Smooth muscle cell of the pulmonary artery (primary cell): ENCODE data around the gene TBC1D21. TPM values are rescaled to one million over a fixed set of nuclear protein-coding genes. Genes with fewer than 3 reads are reported as not detected.

Experiments
- total RNA-seq: library from RNA; depleted of rRNA; stranded (reverse); fragments of >200 nt; gene quantifications from 2 replicates; pipeline ENCODE4 v1.2.3, GENCODE V29; 2014

Gene TBC1D21, protein sequence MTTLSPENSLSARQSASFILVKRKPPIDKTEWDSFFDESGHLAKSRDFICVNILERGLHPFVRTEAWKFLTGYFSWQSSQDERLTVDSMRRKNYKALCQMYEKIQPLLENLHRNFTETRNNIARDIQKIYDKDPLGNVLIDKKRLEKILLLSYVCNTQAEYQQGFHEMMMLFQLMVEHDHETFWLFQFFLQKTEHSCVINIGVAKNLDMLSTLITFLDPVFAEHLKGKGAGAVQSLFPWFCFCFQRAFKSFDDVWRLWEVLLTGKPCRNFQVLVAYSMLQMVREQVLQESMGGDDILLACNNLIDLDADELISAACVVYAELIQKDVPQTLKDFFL
- not detected in 2 replicates for total RNA-seq

GRCh38 chr15:73873456-73873855 is at the start of gene TBC1D21:
Gene TBC1D21 (plus strand): TSS chr15:73873564. CDS start chr15:73873710, 146 bp downstream.

DNA sequence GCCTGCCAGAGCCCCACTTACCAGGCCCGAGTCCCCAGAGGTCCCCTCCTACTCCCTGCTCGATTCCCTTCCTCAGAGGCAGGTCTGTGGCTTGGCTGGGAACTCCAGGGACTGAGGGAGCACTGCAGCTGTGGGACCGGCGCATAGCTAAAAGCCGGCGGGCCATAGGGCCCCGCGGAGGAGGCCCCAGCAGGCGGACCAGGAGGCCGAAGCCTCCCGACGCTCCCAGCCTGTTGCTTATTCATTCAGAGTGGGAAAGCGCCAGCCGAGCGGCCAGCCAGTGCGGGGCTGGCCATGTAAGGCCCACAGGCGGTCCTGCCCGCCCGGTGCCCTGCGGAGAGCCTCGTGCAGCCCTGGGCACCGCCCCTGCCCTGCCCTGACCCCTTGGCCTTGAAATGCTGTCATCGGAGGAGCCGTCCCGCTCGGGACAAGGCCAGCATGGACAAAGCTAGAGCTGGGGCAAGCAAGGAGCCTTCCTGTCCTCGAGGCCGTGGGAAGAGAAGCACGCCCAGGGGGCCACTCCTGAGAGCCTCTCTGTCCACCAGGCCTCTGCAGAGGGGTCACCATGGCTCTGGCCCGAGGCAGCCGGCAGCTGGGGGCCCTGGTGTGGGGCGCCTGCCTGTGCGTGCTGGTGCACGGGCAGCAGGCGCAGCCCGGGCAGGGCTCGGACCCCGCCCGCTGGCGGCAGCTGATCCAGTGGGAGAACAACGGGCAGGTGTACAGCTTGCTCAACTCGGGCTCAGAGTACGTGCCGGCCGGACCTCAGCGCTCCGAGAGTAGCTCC is 53.0 kb downstream of the TBC1D21 start, which contains the start of gene LOXL1:
Gene LOXL1, plus strand, starts transcription at position 244 of the 784 bp plus-strand sequence. Its CDS starts 322 bp downstream, at position 566.

Other genes with a start within 250 kb of the TBC1D21 start
- gene NPTN, start 240.2 kb upstream of the TBC1D21 start, total RNA-seq: 213 and 315 TPM in 2 replicates
- gene CD276, start 189.2 kb upstream of the TBC1D21 start, total RNA-seq: 198 and 230 TPM in 2 replicates
- 1.3 and 3.3 TPM in 2 replicates for gene INSYN1, start 120.2 kb upstream of the TBC1D21 start, total RNA-seq
- gene LOXL1, start 52.9 kb downstream of the TBC1D21 start, total RNA-seq: 126 and 275 TPM in 2 replicates
- 25.9 and 26.6 TPM in 2 replicates for gene STOML1, start 118.7 kb downstream of the TBC1D21 start, total RNA-seq
- gene PML, start 121.2 kb downstream of the TBC1D21 start, total RNA-seq: 58.3 and 71.4 TPM in 2 replicates
- 0.03 and 0.07 TPM in 2 replicates for gene GOLGA6A, start 209.0 kb downstream of the TBC1D21 start, total RNA-seq